Subcutaneous adipose tissue (tissue), 4 donors: ENCODE data around the gene SSTR3. TPM values are rescaled to one million over a fixed set of nuclear protein-coding genes. Genes with fewer than 3 reads are reported as not detected.

ENCODE experiments used
- total RNA-seq, 4 donors: library from RNA; depleted of rRNA; stranded (reverse); fragments of >200 nt; gene quantifications; one replicate each; pipeline ENCODE4 v1.1.0, GENCODE V29; 2016
- TF ChIP-seq, protein P1 (sequence below): fragments of 450-650 bp; IDR thresholded peaks from one replicate; pipeline ENCODE4 v1.5.1; 2016; ENCODE audit warnings: low read depth, mild to moderate bottlenecking, control low read depth, antibody characterized with exemption, moderate library complexity

SSTR3 gene
- total RNA-seq, 4 donors from 2014 or later = not detected

DNA sequence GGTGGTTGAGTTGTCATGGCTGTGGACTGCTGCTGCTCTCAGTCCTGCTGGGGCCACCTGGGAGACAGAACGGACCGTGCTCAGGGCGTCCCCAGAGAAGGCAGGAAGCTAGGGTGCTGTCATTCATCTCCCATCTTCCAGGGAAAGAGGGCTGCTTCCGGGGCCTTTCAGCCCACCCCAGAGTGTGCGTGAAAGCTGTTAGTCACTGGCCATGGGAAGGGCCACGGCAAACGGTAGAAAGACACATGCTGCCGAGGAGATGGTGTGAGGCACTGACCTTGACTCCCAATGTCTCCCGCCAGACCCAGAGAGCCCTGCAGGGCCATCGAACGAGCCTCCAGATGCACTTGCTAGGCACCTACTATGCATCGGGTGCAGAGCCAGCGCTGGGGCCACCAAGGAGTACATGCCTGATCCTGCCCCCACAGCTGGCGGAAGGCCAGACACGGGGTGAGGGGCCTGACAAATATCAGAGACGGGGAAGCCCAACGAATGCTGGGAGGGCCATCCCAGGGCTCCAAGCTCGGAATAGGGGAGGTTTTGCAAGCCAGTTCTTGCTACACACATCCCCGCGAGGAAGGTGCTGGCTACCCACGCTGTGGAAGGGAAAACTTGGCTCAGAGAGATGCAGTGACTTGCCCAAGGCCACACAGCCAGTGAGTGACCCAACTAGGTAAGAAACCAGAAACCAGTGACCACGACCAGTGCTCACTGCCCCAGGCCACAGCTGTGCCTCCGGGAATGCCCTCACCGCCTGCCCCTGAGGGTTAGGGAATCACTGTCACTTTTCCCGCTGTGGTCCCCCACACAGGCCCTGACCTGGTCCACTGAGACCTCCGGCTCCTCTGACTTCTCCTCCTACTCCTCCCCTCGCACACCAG lies 21.7 kb upstream of the SSTR3 start:
- TF ChIP-seq, protein P1, sequence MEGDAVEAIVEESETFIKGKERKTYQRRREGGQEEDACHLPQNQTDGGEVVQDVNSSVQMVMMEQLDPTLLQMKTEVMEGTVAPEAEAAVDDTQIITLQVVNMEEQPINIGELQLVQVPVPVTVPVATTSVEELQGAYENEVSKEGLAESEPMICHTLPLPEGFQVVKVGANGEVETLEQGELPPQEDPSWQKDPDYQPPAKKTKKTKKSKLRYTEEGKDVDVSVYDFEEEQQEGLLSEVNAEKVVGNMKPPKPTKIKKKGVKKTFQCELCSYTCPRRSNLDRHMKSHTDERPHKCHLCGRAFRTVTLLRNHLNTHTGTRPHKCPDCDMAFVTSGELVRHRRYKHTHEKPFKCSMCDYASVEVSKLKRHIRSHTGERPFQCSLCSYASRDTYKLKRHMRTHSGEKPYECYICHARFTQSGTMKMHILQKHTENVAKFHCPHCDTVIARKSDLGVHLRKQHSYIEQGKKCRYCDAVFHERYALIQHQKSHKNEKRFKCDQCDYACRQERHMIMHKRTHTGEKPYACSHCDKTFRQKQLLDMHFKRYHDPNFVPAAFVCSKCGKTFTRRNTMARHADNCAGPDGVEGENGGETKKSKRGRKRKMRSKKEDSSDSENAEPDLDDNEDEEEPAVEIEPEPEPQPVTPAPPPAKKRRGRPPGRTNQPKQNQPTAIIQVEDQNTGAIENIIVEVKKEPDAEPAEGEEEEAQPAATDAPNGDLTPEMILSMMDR = no peak

DNA sequence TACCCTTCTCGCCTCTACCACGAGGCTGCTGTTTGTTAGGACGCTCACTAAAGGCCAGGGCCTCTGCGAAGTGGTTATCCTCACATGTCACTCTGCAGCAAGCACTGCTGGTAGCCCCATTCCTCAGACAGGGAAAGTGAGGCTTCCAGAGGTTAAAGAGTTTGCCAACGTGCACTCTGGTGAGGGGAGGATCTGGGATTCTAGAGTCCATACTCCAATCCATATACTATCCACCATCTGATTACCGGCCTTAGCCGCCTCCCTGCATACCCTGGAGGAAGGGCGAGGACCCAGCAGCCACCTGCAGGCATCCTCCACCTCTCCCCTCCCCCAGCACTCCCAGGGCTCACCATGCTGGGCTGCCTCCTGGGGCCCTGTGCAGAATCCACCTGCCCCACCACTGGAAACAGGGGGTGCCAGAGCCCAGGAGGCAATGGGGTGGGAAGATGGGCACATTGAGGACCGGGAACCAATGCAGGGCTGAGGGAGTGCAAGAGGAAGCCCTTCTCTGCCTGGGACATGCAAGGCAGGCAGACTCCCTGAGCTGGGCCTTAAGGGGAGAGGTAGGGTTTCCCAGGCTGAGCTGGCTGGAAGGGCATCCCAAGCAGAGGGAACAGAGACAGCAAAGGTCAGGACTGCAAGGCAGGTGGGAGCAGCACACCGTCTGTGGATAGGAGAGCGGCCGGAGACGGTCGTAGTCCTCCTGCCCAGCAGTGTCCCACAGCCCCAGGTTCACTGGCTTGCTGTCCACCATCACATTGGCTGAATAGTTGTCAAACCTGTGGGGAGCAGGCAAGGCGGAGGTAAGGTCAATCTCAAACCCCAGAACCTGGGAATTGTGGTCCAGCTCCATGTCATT lies 20.1 kb upstream of the SSTR3 start:
- TF ChIP-seq, protein P1 = no peak

DNA sequence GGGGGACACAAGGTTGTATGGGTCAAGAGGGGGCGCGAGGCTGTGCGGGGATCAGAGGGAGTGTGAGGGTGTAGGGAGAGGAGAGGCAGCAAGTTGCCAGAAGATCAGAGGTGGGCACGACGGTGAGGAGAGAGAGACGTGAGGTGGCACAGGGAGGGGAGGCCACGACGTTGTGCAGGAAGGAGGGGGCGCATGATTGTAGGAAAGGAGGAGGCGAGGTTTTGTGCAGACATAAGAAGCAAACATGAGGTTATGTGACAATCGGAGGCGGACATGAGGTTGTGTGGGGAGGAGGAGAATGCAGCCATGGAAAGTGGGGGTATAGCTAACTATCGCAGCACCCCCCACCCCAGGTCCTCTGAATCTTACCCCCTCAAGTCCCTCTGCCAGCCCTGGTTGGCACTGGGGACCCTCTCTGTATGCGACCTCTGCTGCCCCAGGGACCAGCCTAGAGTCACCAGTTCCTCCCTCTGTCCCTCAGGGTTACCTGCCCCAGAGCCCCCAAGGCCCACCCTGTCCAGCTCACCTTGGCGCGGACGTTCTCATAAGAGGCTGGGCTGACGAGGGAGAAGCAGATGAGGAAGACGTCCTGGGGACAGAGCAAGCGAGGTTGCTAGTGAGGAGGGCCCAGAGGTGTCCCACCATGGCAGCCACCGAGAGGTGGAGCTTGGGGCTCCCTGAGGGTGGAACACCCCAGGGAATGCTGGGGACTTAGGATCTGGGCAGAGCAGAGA lies 19.3 kb upstream of the SSTR3 start:
- TF ChIP-seq, protein P1 = no peak

DNA sequence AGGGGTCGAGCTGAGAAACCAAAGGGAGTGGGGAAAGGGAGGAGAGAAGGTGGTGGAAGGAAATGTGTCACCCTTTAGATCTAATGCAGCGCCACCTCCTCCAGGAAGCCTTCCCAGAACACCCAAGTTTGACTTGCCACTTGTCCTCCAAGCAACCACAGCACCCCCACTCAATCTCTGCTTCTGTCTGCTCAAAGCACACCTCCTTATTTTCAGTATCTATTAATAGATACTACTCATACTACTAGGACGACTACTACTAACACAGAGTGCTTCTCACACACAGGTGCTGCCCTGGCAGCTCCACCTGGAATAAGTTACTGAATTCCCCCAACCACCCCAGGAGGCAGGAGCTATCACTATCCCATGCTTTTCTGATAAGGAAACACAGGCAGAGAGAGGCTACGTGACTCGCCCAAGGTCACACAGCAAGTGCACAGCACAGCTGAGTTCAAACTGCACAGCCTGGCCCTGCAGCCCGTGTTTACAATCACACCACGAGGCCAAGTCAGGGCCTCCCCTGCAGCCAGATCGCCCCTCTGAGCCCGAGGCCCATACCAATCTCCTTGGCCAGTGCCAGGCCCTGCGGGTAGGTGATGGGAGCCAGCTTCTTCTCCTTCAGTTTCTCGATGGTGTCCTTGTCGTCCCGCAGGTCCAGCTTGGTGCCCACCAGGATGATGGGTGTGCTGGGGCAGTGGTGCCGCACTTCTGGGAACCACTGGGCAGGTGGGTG lies 18.6 kb upstream of the SSTR3 start:
- TF ChIP-seq, protein P1 = no peak

DNA sequence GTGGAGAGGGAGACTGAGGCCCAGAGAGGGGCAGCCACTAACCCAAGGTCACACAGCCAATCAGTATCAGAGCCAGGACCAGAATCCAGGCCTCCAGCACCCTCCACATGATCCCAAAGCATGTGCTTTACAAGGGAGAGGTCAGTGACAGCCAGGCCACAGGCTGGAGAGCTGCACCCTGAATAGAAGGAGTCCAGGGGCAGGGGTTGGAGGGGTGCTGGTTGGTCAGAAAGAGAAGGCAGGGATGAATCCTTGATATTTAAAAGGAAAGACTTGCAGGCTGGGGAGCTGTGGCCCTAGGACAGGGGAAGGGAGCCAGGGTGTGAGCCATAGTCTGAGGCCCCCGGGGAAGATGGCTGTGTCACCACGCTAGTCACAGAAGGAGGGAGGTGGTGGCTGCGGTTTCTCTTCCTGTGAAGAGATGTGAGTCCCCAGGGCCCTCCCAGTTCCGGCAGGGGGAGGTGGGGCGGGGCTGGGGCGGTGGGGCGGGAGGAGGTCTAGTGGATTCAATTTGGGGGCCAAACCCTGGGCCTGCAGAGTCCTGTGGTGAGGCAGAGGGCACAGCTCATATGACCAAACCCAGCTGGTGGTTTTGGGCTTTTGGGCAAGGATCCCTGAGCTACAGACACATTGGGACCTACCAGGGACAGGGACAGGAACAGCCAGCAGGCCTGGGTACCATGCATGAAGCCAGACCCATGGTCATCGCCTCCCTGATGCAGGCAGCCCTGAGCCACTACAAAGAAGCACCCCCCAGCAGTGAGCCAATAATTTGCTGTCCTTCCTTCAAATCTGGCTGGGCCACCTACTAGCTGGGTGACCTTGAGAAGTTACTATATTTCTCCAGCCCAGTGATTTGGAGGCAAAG lies 17.8 kb upstream of the SSTR3 start:
- TF ChIP-seq, protein P1 = no peak
